GM20431 (cell line): ENCODE results near the gene MFSD12.

Source experiments
- in situ Hi-C: fragments of 300-500 bp; cut with MseI, MboI; formaldehyde crosslinking; loops from one replicate; pipeline ENCODE4 v1.15.0; 2020; ENCODE audit warnings: low sequenced_read_pairs; ENCODE audit not compliant: unreplicated experiment

MFSD12 gene

GRCh38 chr19:3494559-3494958 lies 62.8 kb downstream of the MFSD12 start:
- in situ Hi-C loops: no loop called here
